Prostate gland (tissue), 2 donors: ENCODE results near the gene SBF2.

Experiments
- POLR2A ChIP-seq: fragments of 450-650 bp; IDR thresholded peaks from one replicate; pipeline ENCODE4 v1.6.1; 2016; ENCODE audit warnings: antibody characterized with exemption, mild to moderate bottlenecking
- TF ChIP-seq, protein P1 (sequence below), 4 experiments: fragments of 200-600 bp in 2 of 4; fragments of 450-650 bp in 2 of 4; sonication (generic) in 2 of 4; IDR thresholded peaks; 1 replicate in 3 of 4; 2 replicates in 1 of 4; pipeline ENCODE4 v1.5.1; 2016 to 2019; ENCODE audit warnings: antibody characterized with exemption in 4 of 4, mild to moderate bottlenecking in 2 of 4, moderate library complexity in 2 of 4

DNA sequence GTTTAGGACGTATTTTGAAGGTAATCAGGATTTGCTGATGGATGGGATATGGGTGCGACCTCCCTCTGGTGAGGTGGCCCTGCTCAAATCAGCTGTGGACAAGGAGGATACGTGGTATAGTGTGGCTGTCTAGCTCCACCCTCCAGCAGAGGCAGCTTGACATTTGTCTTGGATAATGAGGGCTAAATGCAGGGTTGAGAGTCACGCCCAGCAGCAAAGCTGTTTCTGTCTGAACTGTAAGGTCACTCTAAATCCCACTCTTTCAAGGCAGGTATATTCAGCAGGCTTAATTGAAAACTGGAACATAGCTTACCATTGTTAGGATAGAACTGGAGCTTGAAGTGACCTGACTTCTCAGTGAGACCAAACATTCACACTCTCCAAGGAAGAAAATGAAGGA lies 531.5 kb downstream of the SBF2 start:
- TF ChIP-seq POLR2A: no peak
- TF ChIP-seq, protein P1, sequence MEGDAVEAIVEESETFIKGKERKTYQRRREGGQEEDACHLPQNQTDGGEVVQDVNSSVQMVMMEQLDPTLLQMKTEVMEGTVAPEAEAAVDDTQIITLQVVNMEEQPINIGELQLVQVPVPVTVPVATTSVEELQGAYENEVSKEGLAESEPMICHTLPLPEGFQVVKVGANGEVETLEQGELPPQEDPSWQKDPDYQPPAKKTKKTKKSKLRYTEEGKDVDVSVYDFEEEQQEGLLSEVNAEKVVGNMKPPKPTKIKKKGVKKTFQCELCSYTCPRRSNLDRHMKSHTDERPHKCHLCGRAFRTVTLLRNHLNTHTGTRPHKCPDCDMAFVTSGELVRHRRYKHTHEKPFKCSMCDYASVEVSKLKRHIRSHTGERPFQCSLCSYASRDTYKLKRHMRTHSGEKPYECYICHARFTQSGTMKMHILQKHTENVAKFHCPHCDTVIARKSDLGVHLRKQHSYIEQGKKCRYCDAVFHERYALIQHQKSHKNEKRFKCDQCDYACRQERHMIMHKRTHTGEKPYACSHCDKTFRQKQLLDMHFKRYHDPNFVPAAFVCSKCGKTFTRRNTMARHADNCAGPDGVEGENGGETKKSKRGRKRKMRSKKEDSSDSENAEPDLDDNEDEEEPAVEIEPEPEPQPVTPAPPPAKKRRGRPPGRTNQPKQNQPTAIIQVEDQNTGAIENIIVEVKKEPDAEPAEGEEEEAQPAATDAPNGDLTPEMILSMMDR (IDR thresholded peaks at IDR 0.05): no peak
